Stimulated activated CD4-positive, alpha-beta T cell treated with anti-CD3 and anti-CD28 coated beads, Interleukin-1b, Interleukin-23, amount 100 ng/mL, for 1 hour (primary cell): ENCODE measurements around the gene UGT3A1.
"Not testable (repeated sequence)": the region's sequence is repeated elsewhere in the genome, so short reads cannot be mapped to it uniquely, and the experiment has no call there.

Experiments
- DNase-seq, 2 donors: peaks; one replicate each; pipeline ENCODE4 v3.0.0-alpha.2; 2020; ENCODE audit warnings: low read depth in 2 of 2

The UGT3A1 gene

GRCh38 chr5:35988529-35988928 is 2.7 kb downstream of the UGT3A1 start:
- DNase-seq, result no peak

GRCh38 chr5:35987776-35988175 is 3.4 kb downstream of the UGT3A1 start:
- no peak for DNase-seq

GRCh38 chr5:35979715-35980114 is 11.5 kb downstream of the UGT3A1 start:
- no peak for DNase-seq

GRCh38 chr5:35976859-35977258 is 14.3 kb downstream of the UGT3A1 start:
- not testable (repeated sequence) for DNase-seq

GRCh38 chr5:35974570-35974969 is 16.6 kb downstream of the UGT3A1 start:
- no peak for DNase-seq

- no peak for DNase-seq
Measured at GRCh38 chr5:35971878-35972210, 19.3 kb downstream of the UGT3A1 start.

GRCh38 chr5:35971186-35971877 is 19.9 kb downstream of the UGT3A1 start:
- no peak for DNase-seq

GRCh38 chr5:35963381-35963843 is 27.8 kb downstream of the UGT3A1 start:
- no peak for DNase-seq

- no peak for DNase-seq
Measured at GRCh38 chr5:35960328-35960727, 30.9 kb downstream of the UGT3A1 start.

GRCh38 chr5:35956429-35956828 is 34.8 kb downstream of the UGT3A1 start:
- DNase-seq, result no peak

GRCh38 chr5:35954175-35954574 is 37.0 kb downstream of the UGT3A1 start:
- DNase-seq, result no peak

GRCh38 chr5:35947085-35947484 is 44.1 kb downstream of the UGT3A1 start:
- DNase-seq, result no peak

GRCh38 chr5:35939639-35940038 is 51.6 kb downstream of the UGT3A1 start:
- no peak for DNase-seq

GRCh38 chr5:35938568-35939227 is 52.5 kb downstream of the UGT3A1 start, which contains the start of gene CAPSL:
TSS of gene CAPSL (minus strand) at chr5:35938622. CDS start at chr5:35921120, 17,502 bp downstream.
- no peak for DNase-seq

GRCh38 chr5:35926389-35927051 is 64.7 kb downstream of the UGT3A1 start:
- DNase-seq, result peak in 1 of 2 donors; percentile 39

GRCh38 chr5:35924950-35925722 is 66.1 kb downstream of the UGT3A1 start:
- DNase-seq, result peak; percentile 59 to 66

GRCh38 chr5:35924122-35924949 is 66.9 kb downstream of the UGT3A1 start:
- no peak for DNase-seq

- DNase-seq, result no peak
Measured at GRCh38 chr5:35922468-35922867, 68.7 kb downstream of the UGT3A1 start.

GRCh38 chr5:35921930-35922329 is 69.3 kb downstream of the UGT3A1 start:
- DNase-seq, result no peak

GRCh38 chr5:35920890-35921289 is 70.3 kb downstream of the UGT3A1 start:
- no peak for DNase-seq

GRCh38 chr5:35919191-35919590 is 72.0 kb downstream of the UGT3A1 start:
- no peak for DNase-seq
